ENCODE data around the gene HEXIM1.

DNA sequence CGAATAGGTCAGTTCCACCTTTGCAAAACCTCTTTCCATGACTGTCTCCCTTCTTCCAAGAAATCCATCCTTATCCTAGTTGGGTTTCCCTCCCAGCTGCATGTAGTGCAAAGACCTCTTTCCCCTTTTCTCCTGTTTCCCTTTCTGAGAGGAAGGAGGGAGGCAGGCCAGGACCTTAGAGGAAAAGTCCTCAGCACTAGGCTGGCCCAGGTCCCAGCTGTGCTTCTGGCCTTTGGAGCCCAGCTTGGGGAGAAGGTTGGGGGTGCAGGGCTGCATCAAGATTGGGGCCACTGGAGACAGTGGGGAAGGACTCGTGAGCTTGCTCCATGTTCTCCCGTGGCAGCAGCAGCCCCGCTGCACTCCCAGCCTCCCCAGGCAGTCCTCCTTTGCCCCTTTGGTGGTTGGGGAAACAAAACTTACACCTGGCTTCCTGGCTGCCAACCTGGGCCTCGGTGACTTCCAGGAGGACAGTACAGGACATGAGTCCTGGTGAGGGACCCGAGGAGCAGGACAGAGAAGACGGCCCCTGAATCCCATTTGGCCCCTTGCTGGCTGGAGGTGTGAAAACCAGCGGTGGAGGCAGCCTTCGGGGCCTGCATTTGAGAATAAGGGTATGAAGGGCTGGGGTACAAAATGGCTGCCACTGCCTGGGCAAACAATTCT lies 13.9 kb downstream of the HEXIM1 start:
- TF ChIP-seq, protein P1, sequence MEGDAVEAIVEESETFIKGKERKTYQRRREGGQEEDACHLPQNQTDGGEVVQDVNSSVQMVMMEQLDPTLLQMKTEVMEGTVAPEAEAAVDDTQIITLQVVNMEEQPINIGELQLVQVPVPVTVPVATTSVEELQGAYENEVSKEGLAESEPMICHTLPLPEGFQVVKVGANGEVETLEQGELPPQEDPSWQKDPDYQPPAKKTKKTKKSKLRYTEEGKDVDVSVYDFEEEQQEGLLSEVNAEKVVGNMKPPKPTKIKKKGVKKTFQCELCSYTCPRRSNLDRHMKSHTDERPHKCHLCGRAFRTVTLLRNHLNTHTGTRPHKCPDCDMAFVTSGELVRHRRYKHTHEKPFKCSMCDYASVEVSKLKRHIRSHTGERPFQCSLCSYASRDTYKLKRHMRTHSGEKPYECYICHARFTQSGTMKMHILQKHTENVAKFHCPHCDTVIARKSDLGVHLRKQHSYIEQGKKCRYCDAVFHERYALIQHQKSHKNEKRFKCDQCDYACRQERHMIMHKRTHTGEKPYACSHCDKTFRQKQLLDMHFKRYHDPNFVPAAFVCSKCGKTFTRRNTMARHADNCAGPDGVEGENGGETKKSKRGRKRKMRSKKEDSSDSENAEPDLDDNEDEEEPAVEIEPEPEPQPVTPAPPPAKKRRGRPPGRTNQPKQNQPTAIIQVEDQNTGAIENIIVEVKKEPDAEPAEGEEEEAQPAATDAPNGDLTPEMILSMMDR (IDR thresholded peaks at IDR 0.05; ENCODE audit: insufficient read depth, low read length, poor library complexity, severe bottlenecking), result no peak
- no peak for TF ChIP-seq EZH2phosphoT487 (conservative IDR thresholded peaks at IDR 0.05; ENCODE audit: low read length)

All from SU-DHL-6 (cell line).